Stimulated activated naive CD8-positive, alpha-beta T cell treated with anti-CD3 and anti-CD28 coated beads, Interleukin-15, Interleukin-2, amounts not matched to agents 100 ng/mL and 50 ng/mL, for 24 hours (primary cell): ENCODE measurements around the gene NHP2.
A peak's percentile ranks its signal among the peaks of the same experiment; 100 is the strongest.

Experiments used
- H3K27ac Mint-ChIP-seq: one replicate; pipeline ENCODE4 v1.8.0; 2021; ENCODE audit warnings: mild to moderate bottlenecking, mixed read lengths
- H3K27me3 Mint-ChIP-seq: one replicate; pipeline ENCODE4 v1.8.0; 2021; ENCODE audit warnings: mixed read lengths
- H3K36me3 Mint-ChIP-seq: one replicate; pipeline ENCODE4 v1.8.0; 2021; ENCODE audit warnings: low read depth, mixed read lengths
- H3K4me1 Mint-ChIP-seq: one replicate; pipeline ENCODE4 v1.8.0; 2021; ENCODE audit warnings: low read depth, mixed read lengths
- H3K4me3 Mint-ChIP-seq: one replicate; pipeline ENCODE4 v1.8.0; 2021; ENCODE audit warnings: mild to moderate bottlenecking, mixed read lengths
- H3K9me3 Mint-ChIP-seq: one replicate; pipeline ENCODE4 v1.8.0; 2021; ENCODE audit warnings: mixed read lengths

NHP2 gene

GRCh38 chr5:178189433-178189832 lies 35.7 kb upstream of the NHP2 start:
- Mint-ChIP-seq H3K4me3 (no peak overlapping the region), H3K27me3 (peaks cover 6% of the 10 kb centered on the region), H3K9me3 (no peaks in the 10 kb centered on the region), H3K36me3 (no peaks in the 10 kb centered on the region), H3K27ac (no peak overlapping the region), H3K4me1 (peaks cover 12% of the 10 kb centered on the region)

- Mint-ChIP-seq H3K9me3 (no peaks in the 10 kb centered on the region), H3K4me1 (peaks cover 6% of the 10 kb centered on the region), H3K27me3 (no peaks in the 10 kb centered on the region), H3K36me3 (no peaks in the 10 kb centered on the region), H3K4me3 (no peak within 1 kb of the TSS), H3K27ac (no peak within 1 kb of the TSS)
Observed at GRCh38 chr5:178187014-178187413, 33.3 kb upstream of the NHP2 start, which contains the start of gene GMCL2. TSS of gene GMCL2 (minus strand) at chr5:178187371. CDS start at chr5:178187299, 72 bp downstream.

- Mint-ChIP-seq H3K27me3 (no peaks in the 10 kb centered on the region), H3K36me3 (no peaks in the 10 kb centered on the region), H3K4me3 (no peak overlapping the region), H3K9me3 (no peaks in the 10 kb centered on the region), H3K27ac (no peak overlapping the region), H3K4me1 (peaks cover 7% of the 10 kb centered on the region)
Observed at GRCh38 chr5:178186427-178186826, 32.7 kb upstream of the NHP2 start.

GRCh38 chr5:178182158-178182876 lies 28.6 kb upstream of the NHP2 start:
- Mint-ChIP-seq H3K27me3 (peaks cover 3% of the 10 kb centered on the region), H3K36me3 (no peaks in the 10 kb centered on the region), H3K9me3 (no peaks in the 10 kb centered on the region), H3K4me3 (no peak overlapping the region), H3K4me1 (peaks cover 7% of the 10 kb centered on the region), H3K27ac (no peak overlapping the region)

GRCh38 chr5:178180141-178180863 lies 26.6 kb upstream of the NHP2 start:
- H3K27me3 Mint-ChIP-seq: peaks cover 3% of the 10 kb centered on the region
- H3K27ac Mint-ChIP-seq: no peak overlapping the region
- H3K9me3 Mint-ChIP-seq: no peaks in the 10 kb centered on the region
- no peaks in the 10 kb centered on the region for H3K36me3 Mint-ChIP-seq
- peaks cover 7% of the 10 kb centered on the region for H3K4me1 Mint-ChIP-seq
- H3K4me3 Mint-ChIP-seq: no peak overlapping the region

GRCh38 chr5:178177569-178177968 lies 23.9 kb upstream of the NHP2 start:
- Mint-ChIP-seq H3K9me3 (no peaks in the 10 kb centered on the region), H3K4me1 (peaks cover 7% of the 10 kb centered on the region), H3K27me3 (peaks cover 3% of the 10 kb centered on the region), H3K4me3 (no peak overlapping the region), H3K27ac (no peak overlapping the region), H3K36me3 (no peaks in the 10 kb centered on the region)

- Mint-ChIP-seq H3K27ac (no peak overlapping the region), H3K4me3 (no peak overlapping the region), H3K36me3 (no peaks in the 10 kb centered on the region), H3K9me3 (no peaks in the 10 kb centered on the region), H3K4me1 (no peaks in the 10 kb centered on the region), H3K27me3 (peaks cover 3% of the 10 kb centered on the region)
Observed at GRCh38 chr5:178176791-178177190, 23.1 kb upstream of the NHP2 start.

GRCh38 chr5:178174456-178174855 lies 20.8 kb upstream of the NHP2 start:
- H3K4me3 Mint-ChIP-seq: no peak overlapping the region

GRCh38 chr5:178170455-178170854 lies 16.8 kb upstream of the NHP2 start:
- Mint-ChIP-seq H3K27me3 (no peaks in the 10 kb centered on the region), H3K4me3 (no peak overlapping the region)

More at GRCh38 chr5:178174456-178174855, 20.8 kb upstream of the NHP2 start:
- H3K4me1 Mint-ChIP-seq: no peaks in the 10 kb centered on the region
- no peaks in the 10 kb centered on the region for H3K9me3 Mint-ChIP-seq
- H3K27ac Mint-ChIP-seq: no peak overlapping the region
- H3K27me3 Mint-ChIP-seq: no peaks in the 10 kb centered on the region
- H3K36me3 Mint-ChIP-seq: no peaks in the 10 kb centered on the region

GRCh38 chr5:178165581-178165980 lies 11.9 kb upstream of the NHP2 start:
- Mint-ChIP-seq H3K4me1 (peaks cover 8% of the 10 kb centered on the region), H3K27ac (no peak overlapping the region), H3K36me3 (no peaks in the 10 kb centered on the region), H3K4me3 (no peak overlapping the region), H3K9me3 (no peaks in the 10 kb centered on the region), H3K27me3 (peaks cover 6% of the 10 kb centered on the region)

More at GRCh38 chr5:178170455-178170854, 16.8 kb upstream of the NHP2 start:
- no peaks in the 10 kb centered on the region for H3K36me3 Mint-ChIP-seq
- no peaks in the 10 kb centered on the region for H3K9me3 Mint-ChIP-seq
- H3K4me1 Mint-ChIP-seq: no peaks in the 10 kb centered on the region
- no peak overlapping the region for H3K27ac Mint-ChIP-seq

- H3K27me3 Mint-ChIP-seq: peaks cover 6% of the 10 kb centered on the region
- H3K4me1 Mint-ChIP-seq: peaks cover 8% of the 10 kb centered on the region
- peak overlapping the region; percentile 23 for H3K4me3 Mint-ChIP-seq
- H3K27ac Mint-ChIP-seq: no peak overlapping the region
- H3K9me3 Mint-ChIP-seq: no peaks in the 10 kb centered on the region
- H3K36me3 Mint-ChIP-seq: no peaks in the 10 kb centered on the region
Observed at GRCh38 chr5:178163772-178164735, 10.4 kb upstream of the NHP2 start.

GRCh38 chr5:178162481-178162880 lies 8.8 kb upstream of the NHP2 start:
- peaks cover 6% of the 10 kb centered on the region for H3K27me3 Mint-ChIP-seq
- H3K9me3 Mint-ChIP-seq: no peaks in the 10 kb centered on the region
- no peaks in the 10 kb centered on the region for H3K36me3 Mint-ChIP-seq
- no peak overlapping the region for H3K4me3 Mint-ChIP-seq
- H3K27ac Mint-ChIP-seq: no peak overlapping the region
- H3K4me1 Mint-ChIP-seq: peaks cover 8% of the 10 kb centered on the region

- Mint-ChIP-seq H3K4me3 (no peak overlapping the region), H3K9me3 (no peaks in the 10 kb centered on the region), H3K4me1 (peaks cover 9% of the 10 kb centered on the region), H3K27me3 (peaks cover 6% of the 10 kb centered on the region), H3K27ac (no peak overlapping the region), H3K36me3 (no peaks in the 10 kb centered on the region)
Observed at GRCh38 chr5:178160176-178160575, 6.5 kb upstream of the NHP2 start.

- Mint-ChIP-seq H3K36me3 (peaks cover 26% of the 10 kb centered on the region), H3K9me3 (no peaks in the 10 kb centered on the region), H3K27ac (no peak overlapping the region), H3K27me3 (no peaks in the 10 kb centered on the region), H3K4me1 (peaks cover 46% of the 10 kb centered on the region), H3K4me3 (peak overlapping the region; percentile 20)
Observed at GRCh38 chr5:178155065-178155464, 1.4 kb upstream of the NHP2 start.
